ENCODE measurements around the gene ATE1.

- no peak for TF ChIP-seq ZNF274 (IDR thresholded peaks at IDR 0.05; ENCODE audit: low read depth, low read length)
- TF ChIP-seq, protein P1, sequence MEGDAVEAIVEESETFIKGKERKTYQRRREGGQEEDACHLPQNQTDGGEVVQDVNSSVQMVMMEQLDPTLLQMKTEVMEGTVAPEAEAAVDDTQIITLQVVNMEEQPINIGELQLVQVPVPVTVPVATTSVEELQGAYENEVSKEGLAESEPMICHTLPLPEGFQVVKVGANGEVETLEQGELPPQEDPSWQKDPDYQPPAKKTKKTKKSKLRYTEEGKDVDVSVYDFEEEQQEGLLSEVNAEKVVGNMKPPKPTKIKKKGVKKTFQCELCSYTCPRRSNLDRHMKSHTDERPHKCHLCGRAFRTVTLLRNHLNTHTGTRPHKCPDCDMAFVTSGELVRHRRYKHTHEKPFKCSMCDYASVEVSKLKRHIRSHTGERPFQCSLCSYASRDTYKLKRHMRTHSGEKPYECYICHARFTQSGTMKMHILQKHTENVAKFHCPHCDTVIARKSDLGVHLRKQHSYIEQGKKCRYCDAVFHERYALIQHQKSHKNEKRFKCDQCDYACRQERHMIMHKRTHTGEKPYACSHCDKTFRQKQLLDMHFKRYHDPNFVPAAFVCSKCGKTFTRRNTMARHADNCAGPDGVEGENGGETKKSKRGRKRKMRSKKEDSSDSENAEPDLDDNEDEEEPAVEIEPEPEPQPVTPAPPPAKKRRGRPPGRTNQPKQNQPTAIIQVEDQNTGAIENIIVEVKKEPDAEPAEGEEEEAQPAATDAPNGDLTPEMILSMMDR (IDR thresholded peaks at IDR 0.05 in 2 of 3, conservative IDR thresholded peaks at IDR 0.05 in 1 of 3; ENCODE audit: borderline replicate concordance in 1 of 3, insufficient read depth in 1 of 3, low read depth in 2 of 3, low read length in 2 of 3): no peak
- TF ChIP-seq EZH2 (IDR thresholded peaks at IDR 0.05): no peak
- no peak for TF ChIP-seq POLR2AphosphoS5 (IDR thresholded peaks at IDR 0.05; ENCODE audit: low read depth, low read length)
- TF ChIP-seq EGR1 (IDR thresholded peaks at IDR 0.05; ENCODE audit: low read depth): no peak
These were observed 115.8 kb downstream of the ATE1 start for GRCh38 chr10:121812031-121812430.

All from HCT116 (cell line).